ENCODE measurements around the gene YKT6. TPM values are rescaled to one million over a fixed set of nuclear protein-coding genes. Genes with fewer than 3 reads are reported as not detected.
A peak's percentile ranks its signal among the peaks of the same experiment; 100 is the strongest.

YKT6 gene
- total and polyA plus RNA-seq, 2 donors (not counting 1 experiment from before 2014, with no cell fraction given) = 36.5 to 62.3 TPM

GRCh38 chr7:44259547-44260457 lies 59.0 kb downstream of the YKT6 start:
- H3K9me3 Mint-ChIP-seq (ENCODE audit: insufficient read depth) = no peaks in the 10 kb centered on the region
- Histone ChIP-seq H3K36me3 (replicated peaks in 1 of 2; ENCODE audit: control extremely low read depth in 1 of 2, control insufficient read depth in 1 of 2, extremely low read depth in 1 of 2, insufficient read depth in 2 of 2, low read length in 1 of 2) (no peaks in the 10 kb centered on the region), H3K4me2 (replicated peaks; ENCODE audit: low read depth, low read length, poor library complexity, severe bottlenecking) (no peak overlapping the region), H3K27me3 (replicated peaks in 1 of 4; ENCODE audit: control extremely low read depth in 1 of 4, control insufficient read depth in 3 of 4, insufficient read depth in 4 of 4, low read length in 3 of 4) (peaks cover 0 to 5% (median 0%) of the 10 kb centered on the region in 4 experiments), H3K9ac (ENCODE audit: low read length) (no peak overlapping the region), H3K27ac (ENCODE audit: low read length in 2 of 2) (no peak overlapping the region), H3K79me2 (ENCODE audit: control insufficient read depth, insufficient read depth, low read length) (no peaks in the 10 kb centered on the region), H3K4me1 (ENCODE audit: control insufficient read depth in 2 of 2, insufficient read depth in 2 of 2, low read length in 2 of 2) (peaks cover 24 to 34% of the 10 kb centered on the region in 2 donors), H3K9me3 (ENCODE audit: control extremely low read depth in 1 of 3, control insufficient read depth in 2 of 3, insufficient read depth in 1 of 3, low read length in 2 of 3) (no peaks in the 10 kb centered on the region), H3K4me3 (ENCODE audit: control extremely low read depth in 1 of 5, extremely low read depth in 1 of 5, insufficient read depth in 1 of 5, low read depth in 2 of 5, low read length in 4 of 5) (no peak overlapping the region), H4K20me1 (ENCODE audit: control insufficient read depth, insufficient read depth, low read length, poor library complexity, severe bottlenecking) (no peaks in the 10 kb centered on the region), H2AFZ (ENCODE audit: insufficient read depth, low read depth, low read length, poor library complexity, severe bottlenecking) (no peak overlapping the region)
- DNase-seq = no peak
- no peak for ATAC-seq (ENCODE audit: low read depth)
- intact Hi-C loops (cut with micrococcal nuclease) = loop anchor here (5.0 kb wide), 1 partner anchor 77 kb away; no protein-coding TSS in a partner anchor
- POLR2A ChIA-PET = no interaction called here
- H3K27ac Mint-ChIP-seq = no peak overlapping the region
- TF ChIP-seq EZH2 (IDR thresholded peaks at IDR 0.05; ENCODE audit: borderline replicate concordance, insufficient read depth, low read depth, low read length, poor library complexity, severe bottlenecking) (no peak), CTCF (IDR thresholded peaks at IDR 0.05) (no peak)
- H3K4me1 Mint-ChIP-seq = peaks cover 29% of the 10 kb centered on the region
- 97% methylated on average over 12 of the region's 18 CpGs for WGBS (ENCODE audit: insufficient coverage)
- no peak overlapping the region for H3K4me3 Mint-ChIP-seq
- no peaks in the 10 kb centered on the region for H3K27me3 Mint-ChIP-seq
- CTCF ChIA-PET = interaction anchor here (1.1 to 2.2 kb wide), 2 partner anchors 18 kb away, joined by 3 to 11 read pairs; no protein-coding TSS in a partner anchor

GRCh38 chr7:44261240-44261639 lies 60.5 kb downstream of the YKT6 start:
- Histone ChIP-seq H3K79me2 (ENCODE audit: control insufficient read depth, insufficient read depth, low read length) (no peaks in the 10 kb centered on the region), H3K9me3 (ENCODE audit: control extremely low read depth in 1 of 3, control insufficient read depth in 2 of 3, insufficient read depth in 1 of 3, low read length in 2 of 3) (no peaks in the 10 kb centered on the region), H3K27me3 (replicated peaks in 1 of 4; ENCODE audit: control extremely low read depth in 1 of 4, control insufficient read depth in 3 of 4, insufficient read depth in 4 of 4, low read length in 3 of 4) (peaks cover 0 to 5% (median 0%) of the 10 kb centered on the region in 4 experiments), H2AFZ (ENCODE audit: insufficient read depth, low read depth, low read length, poor library complexity, severe bottlenecking) (no peak overlapping the region), H3K9ac (ENCODE audit: low read length) (no peak overlapping the region), H3K4me2 (replicated peaks; ENCODE audit: low read depth, low read length, poor library complexity, severe bottlenecking) (peak overlapping the region; percentile 29), H4K20me1 (ENCODE audit: control insufficient read depth, insufficient read depth, low read length, poor library complexity, severe bottlenecking) (no peaks in the 10 kb centered on the region), H3K4me3 (ENCODE audit: control extremely low read depth in 1 of 5, extremely low read depth in 1 of 5, insufficient read depth in 1 of 5, low read depth in 2 of 5, low read length in 4 of 5) (no peak overlapping the region), H3K36me3 (replicated peaks in 1 of 2; ENCODE audit: control extremely low read depth in 1 of 2, control insufficient read depth in 1 of 2, extremely low read depth in 1 of 2, insufficient read depth in 2 of 2, low read length in 1 of 2) (no peaks in the 10 kb centered on the region), H3K27ac (ENCODE audit: low read length in 2 of 2) (no peak overlapping the region), H3K4me1 (ENCODE audit: control insufficient read depth in 2 of 2, insufficient read depth in 2 of 2, low read length in 2 of 2) (peaks cover 24 to 34% of the 10 kb centered on the region in 2 donors)
- H3K27me3 Mint-ChIP-seq = no peaks in the 10 kb centered on the region
- no peak for ATAC-seq (ENCODE audit: low read depth)
- TF ChIP-seq EZH2 (IDR thresholded peaks at IDR 0.05; ENCODE audit: borderline replicate concordance, insufficient read depth, low read depth, low read length, poor library complexity, severe bottlenecking) (no peak), CTCF (IDR thresholded peaks at IDR 0.05) (peak; percentile 19)
- H3K4me3 Mint-ChIP-seq = no peak overlapping the region
- H3K27ac Mint-ChIP-seq = no peak overlapping the region
- ChIA-PET CTCF (interaction anchor here (1.1 kb wide), 1 partner anchor 20 kb away, joined by 3 read pairs; no protein-coding TSS in a partner anchor), POLR2A (no interaction called here)
- H3K9me3 Mint-ChIP-seq (ENCODE audit: insufficient read depth) = no peaks in the 10 kb centered on the region
- intact Hi-C loops (cut with micrococcal nuclease) = no loop called here
- H3K4me1 Mint-ChIP-seq = peaks cover 29% of the 10 kb centered on the region
- 57% methylated on average over 1 of the region's 5 CpGs for WGBS (ENCODE audit: insufficient coverage)
- DNase-seq = peak; percentile 44

Data from B cell (primary cell).